H1 (cell line): Measurements from ENCODE around the gene GRIK4. TPM values are rescaled to one million over a fixed set of nuclear protein-coding genes. Genes with fewer than 3 reads are reported as not detected.

Experiments
- CTCF ChIA-PET: fragments of 300-600 bp; sonication (Branson Sonifier 250); formaldehyde crosslinking; loops from one replicate; lab custom pipeline; 2021; ENCODE audit not compliant: partially characterized antibody; lab: Charles Lee
- POLR2A ChIA-PET: fragments of 300-600 bp; sonication (Branson Sonifier 250); formaldehyde crosslinking; loops from one replicate; lab custom pipeline; 2021; ENCODE audit warnings: inconsistent platforms; ENCODE audit not compliant: partially characterized antibody; lab: Charles Lee
- DNase-seq, 2 experiments: peaks; one replicate each; pipeline versions ENCODE4 v3.0.0 to v3.0.0-alpha.2; 2010 to 2022; ENCODE audit warnings: low spot score in 2 of 2, low read depth in 1 of 2, mixed read lengths in 1 of 2
- FAIRE-seq: peaks from 2 replicates; lab custom pipeline; 2011; peaks lifted over from hg19 to GRCh38; lab: Jason Lieb, UNC
- H2AFZ ChIP-seq: 2 replicates; pipeline ENCODE4 v1.8.1; 2012; ENCODE audit warnings: low read length, inconsistent platforms
- H2AK5ac ChIP-seq: 2 replicates; pipeline ENCODE4 v1.6.1; 2013; ENCODE audit warnings: low read depth, low read length
- H2BK120ac ChIP-seq: replicated peaks from 2 replicates; pipeline ENCODE3; 2013; ENCODE audit warnings: low read depth, low read length, inconsistent platforms
- H2BK12ac ChIP-seq: 2 replicates; pipeline ENCODE4 v1.6.1; 2013; ENCODE audit warnings: low read depth, low read length
- H2BK15ac ChIP-seq: 2 replicates; pipeline ENCODE4 v1.6.1; 2013; ENCODE audit warnings: low read length
- H2BK20ac ChIP-seq: 2 replicates; pipeline ENCODE4 v1.6.1; 2013; ENCODE audit warnings: low read length
- H2BK5ac ChIP-seq: 2 replicates; pipeline ENCODE4 v1.6.1; 2013; ENCODE audit warnings: low read depth, low read length
- H3K14ac ChIP-seq: 2 replicates; pipeline ENCODE4 v1.6.1; 2013; ENCODE audit warnings: inconsistent platforms; ENCODE audit not compliant: insufficient read length
- H3K18ac ChIP-seq: 2 replicates; pipeline ENCODE4 v1.6.1; 2013; ENCODE audit warnings: low read length; ENCODE audit errors: extremely low read depth
- H3K23ac ChIP-seq: 2 replicates; pipeline ENCODE4 v1.6.1; 2013; ENCODE audit warnings: inconsistent platforms; ENCODE audit not compliant: insufficient read length
- H3K23me2 ChIP-seq: 2 replicates; pipeline ENCODE4 v1.6.1; 2013; ENCODE audit warnings: low read depth, low read length
- H3K27ac ChIP-seq: 2 replicates; pipeline ENCODE4 v1.6.1; 2011; ENCODE audit warnings: low read depth, low read length, inconsistent platforms
- H3K27me3 ChIP-seq, 4 experiments: replicated peaks in 1 of 4; 1 replicate in 1 of 4; 2 replicates in 3 of 4; pipeline versions ENCODE4 v1.6.1 to v1.8.1; 2011 to 2013; ENCODE audit warnings: low read length in 3 of 4, mild to moderate bottlenecking in 3 of 4, inconsistent platforms in 2 of 4, mixed read lengths in 2 of 4, moderate library complexity in 1 of 4; ENCODE audit not compliant: control insufficient read depth in 3 of 4, insufficient read depth in 3 of 4; ENCODE audit errors: extremely low read depth in 1 of 4
- H3K36me3 ChIP-seq, 4 experiments: 2 replicates each; pipeline versions ENCODE4 v1.6.1 to v1.8.1; 2011 to 2013; ENCODE audit warnings: mild to moderate bottlenecking in 4 of 4, low read length in 3 of 4, moderate library complexity in 2 of 4, control low read depth in 1 of 4, inconsistent platforms in 1 of 4; ENCODE audit not compliant: insufficient read depth in 4 of 4, control insufficient read depth in 2 of 4
- H3K4ac ChIP-seq: replicated peaks from 2 replicates; pipeline ENCODE3; 2013; ENCODE audit warnings: low read length, low read depth, mixed read lengths, inconsistent platforms; ENCODE audit not compliant: insufficient read length
- H3K4me1 ChIP-seq, 4 experiments: replicated peaks in 1 of 4; 1 replicate in 1 of 4; 2 replicates in 3 of 4; pipeline versions ENCODE4 v1.6.1 to v1.8.1; 2011 to 2013; ENCODE audit warnings: low read length in 3 of 4, inconsistent platforms in 2 of 4, mixed read lengths in 1 of 4; ENCODE audit not compliant: insufficient read depth in 4 of 4, control insufficient read depth in 3 of 4
- H3K4me2 ChIP-seq, 2 experiments: 2 replicates each; pipeline versions ENCODE4 v1.6.1 to v1.8.1; 2011 to 2013; ENCODE audit warnings: low read depth in 2 of 2, low read length in 2 of 2, control low read depth in 1 of 2, inconsistent platforms in 1 of 2, mild to moderate bottlenecking in 1 of 2; ENCODE audit not compliant: insufficient read depth in 1 of 2
- H3K4me3 ChIP-seq, 4 experiments: fragments of 200-600, 300-600 bp in 1 of 4; sonication (generic), shearing (Covaris generic), sonication (Bioruptor Twin) in 1 of 4; 2 replicates each; pipeline versions ENCODE4 v1.5.1 to v1.8.1; 2011 to 2016; ENCODE audit warnings: low read length in 4 of 4, low read depth in 3 of 4, control low read depth in 2 of 4, inconsistent platforms in 2 of 4, mild to moderate bottlenecking in 2 of 4, mixed read lengths in 1 of 4, moderate library complexity in 1 of 4; ENCODE audit not compliant: insufficient read depth in 2 of 4; ENCODE audit errors: extremely low read depth in 1 of 4
- H3K56ac ChIP-seq: replicated peaks from 2 replicates; pipeline ENCODE3; 2013; ENCODE audit warnings: low read depth, mild to moderate bottlenecking, mixed read lengths, low read length, inconsistent platforms; ENCODE audit not compliant: insufficient read length
- H3K79me1 ChIP-seq: 2 replicates; pipeline ENCODE4 v1.6.1; 2013; ENCODE audit warnings: low read depth, low read length, control low read depth
- H3K79me2 ChIP-seq, 2 experiments: 2 replicates each; pipeline versions ENCODE4 v1.6.1 to v1.8.1; 2012 to 2013; ENCODE audit warnings: low read length in 2 of 2, mild to moderate bottlenecking in 2 of 2, inconsistent platforms in 1 of 2; ENCODE audit not compliant: insufficient read depth in 2 of 2, control insufficient read depth in 1 of 2
- H3K9ac ChIP-seq, 4 experiments: replicated peaks in 1 of 4; 1 replicate in 1 of 4; 2 replicates in 3 of 4; pipeline versions ENCODE4 v1.6.1 to v1.8.1; 2011 to 2013; ENCODE audit warnings: low read depth in 3 of 4, low read length in 3 of 4, control low read depth in 2 of 4, mild to moderate bottlenecking in 2 of 4, moderate library complexity in 2 of 4, inconsistent platforms in 1 of 4; ENCODE audit errors: extremely low read depth in 1 of 4
- H3K9me3 ChIP-seq, 2 experiments: 2 replicates each; pipeline versions ENCODE4 v1.6.1 to v1.8.1; 2012 to 2013; ENCODE audit warnings: mild to moderate bottlenecking in 2 of 2, moderate library complexity in 2 of 2, control low read depth in 1 of 2, inconsistent platforms in 1 of 2, low read depth in 1 of 2, low read length in 1 of 2, mixed read lengths in 1 of 2; ENCODE audit not compliant: insufficient read depth in 2 of 2
- H4K20me1 ChIP-seq, 2 experiments: replicated peaks in 1 of 2; 2 replicates each; pipeline versions ENCODE3 to v1.8.1; 2011 to 2013; ENCODE audit warnings: inconsistent platforms in 2 of 2, low read length in 2 of 2, mild to moderate bottlenecking in 1 of 2; ENCODE audit not compliant: insufficient read depth in 2 of 2, control insufficient read depth in 1 of 2
- H4K5ac ChIP-seq: 2 replicates; pipeline ENCODE4 v1.6.1; 2013; ENCODE audit warnings: low read length, low read depth, mixed read lengths, inconsistent platforms; ENCODE audit not compliant: insufficient read length
- H4K8ac ChIP-seq: 2 replicates; pipeline ENCODE4 v1.8.0; 2013; ENCODE audit warnings: mild to moderate bottlenecking, moderate library complexity, low read length, inconsistent platforms; ENCODE audit not compliant: insufficient read depth; ENCODE audit errors: extremely low read depth
- H4K91ac ChIP-seq: replicated peaks from 2 replicates; pipeline ENCODE3; 2013; ENCODE audit warnings: low read length, mixed read lengths, inconsistent platforms; ENCODE audit not compliant: insufficient read length
- BCL11A ChIP-seq, 2 experiments: IDR thresholded peaks; one replicate each; pipeline ENCODE4 v1.6.1; 2011; ENCODE audit warnings: low read depth in 2 of 2, low read length in 2 of 2, mild to moderate bottlenecking in 2 of 2
- GTF2F1 ChIP-seq: IDR thresholded peaks from 2 replicates; pipeline ENCODE4 v1.6.1; 2012; ENCODE audit warnings: low read depth, low read length, improper control_type of control experiment, borderline replicate concordance
- HDAC2 ChIP-seq, 2 experiments: fragments of 300-600 bp in 1 of 2; sonication (generic) in 1 of 2; IDR thresholded peaks; 2 replicates each; pipeline ENCODE4 v1.6.1; 2011 to 2012; ENCODE audit warnings: low read depth in 2 of 2, low read length in 2 of 2, mild to moderate bottlenecking in 2 of 2, moderate library complexity in 2 of 2, borderline replicate concordance in 1 of 2, inconsistent platforms in 1 of 2
- KDM4A ChIP-seq: IDR thresholded peaks from one replicate; pipeline ENCODE4 v1.7.1; 2012; ENCODE audit warnings: low read depth, mild to moderate bottlenecking, moderate library complexity, low read length, inconsistent platforms; ENCODE audit not compliant: severe bottlenecking
- RAD21 ChIP-seq, 2 experiments: IDR thresholded peaks in 1 of 2; conservative IDR thresholded peaks in 1 of 2; 2 replicates each; pipeline ENCODE4 v1.6.1; 2011; ENCODE audit warnings: low read depth in 2 of 2, low read length in 2 of 2, improper control_type of control experiment in 1 of 2, inconsistent platforms in 1 of 2, mild to moderate bottlenecking in 1 of 2, moderate library complexity in 1 of 2
- RBBP5 ChIP-seq: IDR thresholded peaks from 2 replicates; pipeline ENCODE4 v1.7.1; 2012; ENCODE audit warnings: low read depth, mild to moderate bottlenecking, inconsistent platforms, low read length, moderate library complexity, borderline replicate concordance
- RXRA ChIP-seq: IDR thresholded peaks from 2 replicates; pipeline ENCODE4 v1.6.1; 2011; ENCODE audit warnings: low read depth, mild to moderate bottlenecking, low read length, moderate library complexity; ENCODE audit not compliant: insufficient read depth
- SIN3A ChIP-seq, 2 experiments: IDR thresholded peaks in 1 of 2; conservative IDR thresholded peaks in 1 of 2; 2 replicates each; pipeline ENCODE4 v1.6.1; 2011 to 2012; ENCODE audit warnings: low read length in 2 of 2, improper control_type of control experiment in 1 of 2, low read depth in 1 of 2, mild to moderate bottlenecking in 1 of 2
- SP4 ChIP-seq: IDR thresholded peaks from 2 replicates; pipeline ENCODE4 v1.6.1; 2012; ENCODE audit warnings: low read length, inconsistent platforms
- SRF ChIP-seq: IDR thresholded peaks from 2 replicates; pipeline ENCODE4 v1.6.1; 2011; ENCODE audit warnings: mild to moderate bottlenecking, low read depth, low read length, moderate library complexity
- TBP ChIP-seq: IDR thresholded peaks from 2 replicates; pipeline ENCODE4 v1.6.1; 2011; ENCODE audit warnings: low read depth, low read length, improper control_type of control experiment
- YY1 ChIP-seq: IDR thresholded peaks from 2 replicates; pipeline ENCODE4 v1.6.1; 2011; ENCODE audit warnings: low read depth, mild to moderate bottlenecking, low read length
- WGBS, 2 experiments: shearing (Covaris generic) in 1 of 2; methylation state at CpG; one replicate each; pipeline versions ENCODE4 v1.1.6 to v1.1.7; 2013 to 2015; ENCODE audit warnings: low lambda C conversion rate in 2 of 2, mixed read lengths in 2 of 2, inconsistent platforms in 1 of 2, low coverage in 1 of 2, missing lambda C conversion rate in 1 of 2; ENCODE audit not compliant: insufficient replicate concordance in 2 of 2, insufficient coverage in 1 of 2, insufficient read length in 1 of 2; ENCODE audit errors: extremely low coverage in 1 of 2, missing lambda C conversion rate in 1 of 2; 5-methylcytosine and 5-hydroxymethylcytosine counted together
- polyA plus RNA-seq, 7 experiments: library from polyadenylated mRNA; depleted of rRNA in 3 of 7; stranded (reverse) in 5 of 7; unstranded in 2 of 7; fragments of >200 nt in 5 of 7; fragments of 200-250 nt in 2 of 7; gene quantifications; 1 replicate in 5 of 7; 2 replicates in 1 of 7; 4 replicates in 1 of 7; pipeline versions ENCODE4 v1.2.1 to v1.2.3, GENCODE V29; 2011 to 2013; ENCODE audit warnings: missing spikeins in 2 of 7, mixed read lengths in 2 of 7
- total RNA-seq: library from RNA; stranded (reverse); fragmentation: NEBNext Ultra II Directional; extraction: Animal tissue kit (Norgen Biotek cat#: 25700); gene quantifications from 2 replicates; pipeline ENCODE4 v1.2.1, GENCODE V29; 2021
- TF ChIP-seq, protein P1 (sequence below): IDR thresholded peaks from 2 replicates; pipeline ENCODE4 v1.6.1; 2012; ENCODE audit warnings: inconsistent platforms

Gene GRIK4
- total and polyA plus RNA-seq, 2 of the 8 experiments (the other 6 are each of a cell fraction or from before 2014, with no cell fraction given) = 1.2 to 2.9 TPM

GRCh38 chr11:120713296-120713695 is 201.7 kb downstream of the GRIK4 start:
- Histone ChIP-seq H3K4me2 (no peak overlapping the region), H4K20me1 (no peaks in the 10 kb centered on the region), H3K14ac (no peak overlapping the region), H2BK120ac (no peak overlapping the region), H3K36me3 (no peaks in the 10 kb centered on the region), H4K5ac (no peak overlapping the region), H3K18ac (no peak overlapping the region), H2BK5ac (no peak overlapping the region), H2BK20ac (no peak overlapping the region), H2AK5ac (no peak overlapping the region), H3K9me3 (no peaks in the 10 kb centered on the region), H3K27ac (no peak overlapping the region), H3K23ac (no peak overlapping the region), H3K23me2 (no peaks in the 10 kb centered on the region; the same call in 1 of the 2 replicates), H2BK15ac (no peak overlapping the region), H3K79me1 (no peaks in the 10 kb centered on the region), H3K4ac (no peak overlapping the region), H4K91ac (no peak overlapping the region), H2BK12ac (no peak overlapping the region), H3K27me3 (no peaks in the 10 kb centered on the region; a peak in 3 of 7 replicates), H4K8ac (no peak overlapping the region), H3K9ac (no peak overlapping the region), H3K4me3 (no peak overlapping the region), H3K56ac (no peak overlapping the region), H3K4me1 (peaks cover 0 to 14% (median 4%) of the 10 kb centered on the region in 4 experiments; a peak in 3 of 7 replicates), H2AFZ (no peak overlapping the region), H3K79me2 (no peaks in the 10 kb centered on the region)
- POLR2A ChIA-PET = interaction anchor here (0.8 kb wide), 1 partner anchor 31 kb away, joined by 3 read pairs; no protein-coding TSS in a partner anchor
- TF ChIP-seq RBBP5 = no peak
- no peak for TF ChIP-seq HDAC2 (IDR thresholded peaks at IDR 0.05; ENCODE audit: borderline replicate concordance in 1 of 2, low read depth in 2 of 2, low read length in 2 of 2)
- no peak for TF ChIP-seq YY1
- TF ChIP-seq, protein P1, sequence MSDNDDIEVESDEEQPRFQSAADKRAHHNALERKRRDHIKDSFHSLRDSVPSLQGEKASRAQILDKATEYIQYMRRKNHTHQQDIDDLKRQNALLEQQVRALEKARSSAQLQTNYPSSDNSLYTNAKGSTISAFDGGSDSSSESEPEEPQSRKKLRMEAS = no peak
- TF ChIP-seq SIN3A (conservative IDR thresholded peaks at IDR 0.05 in 1 of 2, IDR thresholded peaks at IDR 0.05 in 1 of 2; ENCODE audit: low read depth in 1 of 2, low read length in 2 of 2) = no peak
- no peak for TF ChIP-seq KDM4A
- no peak for TF ChIP-seq TBP
- no peak for TF ChIP-seq SRF
- no peak for TF ChIP-seq RAD21 (IDR thresholded peaks at IDR 0.05 in 1 of 2, conservative IDR thresholded peaks at IDR 0.05 in 1 of 2; ENCODE audit: low read depth in 2 of 2, low read length in 2 of 2)
- no peak for TF ChIP-seq RXRA
- TF ChIP-seq BCL11A (IDR thresholded peaks at IDR 0.05; ENCODE audit: low read depth in 2 of 2, low read length in 2 of 2) = no peak
- no peak for TF ChIP-seq SP4
- no peak for TF ChIP-seq GTF2F1
- 82% methylated on average over 5 of the region's 5 CpGs; no CpG with 5 or more reads in 1 of the 2 experiments for WGBS, 2 experiments
- no peak for FAIRE-seq
- CTCF ChIA-PET = interaction anchor here (0.8 to 19.6 kb wide), 9 partner anchors 14 to 203 kb away, joined by 3 to 300 read pairs (median 4); no protein-coding TSS in a partner anchor
- no peak for DNase-seq
